ENCODE data around the gene IFRD1.

IFRD1 gene

DNA sequence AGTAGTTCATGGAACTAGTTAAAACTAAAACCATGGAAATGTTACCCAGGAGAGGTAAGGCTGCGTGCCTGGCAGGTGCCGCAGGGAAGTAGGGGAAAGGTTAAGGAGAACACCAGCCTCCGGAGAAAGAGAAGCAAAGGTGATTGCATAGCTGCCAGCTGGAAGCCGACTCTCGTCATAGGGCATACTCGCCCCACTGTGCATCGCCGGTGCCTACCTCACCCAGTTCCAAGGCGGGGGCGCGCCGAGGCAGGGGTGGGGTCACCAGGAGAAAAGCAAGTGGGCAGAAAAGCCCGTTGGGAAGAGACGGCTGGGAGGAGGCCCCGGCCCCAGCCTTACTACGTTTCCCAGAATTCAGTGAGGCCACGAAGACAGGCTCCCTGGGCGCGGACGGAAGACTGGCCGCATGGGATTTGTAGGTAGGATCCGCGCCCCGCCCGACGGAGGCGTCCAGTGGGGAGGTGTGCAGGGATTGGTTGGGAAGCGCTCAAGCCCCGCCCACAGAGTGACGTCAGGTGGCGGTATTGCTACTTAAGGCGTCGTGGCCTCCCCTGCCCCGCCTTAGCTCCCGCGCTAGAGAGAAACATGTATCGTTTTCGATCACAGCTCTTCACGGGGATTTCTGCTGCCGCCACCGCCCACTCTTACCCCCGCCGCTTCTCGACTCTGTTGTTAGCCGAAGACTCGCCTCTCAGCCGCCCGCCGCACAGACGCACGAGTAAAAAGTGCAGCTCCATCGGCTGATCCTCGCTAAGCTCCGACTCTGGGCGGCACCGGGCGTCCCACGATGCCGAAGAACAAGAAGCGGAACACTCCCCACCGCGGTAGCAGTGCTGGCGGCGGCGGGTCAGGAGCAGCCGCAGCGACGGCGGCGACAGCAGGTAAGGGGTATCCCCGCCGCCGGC lies at the start of gene IFRD1:
Gene IFRD1 (plus strand): TSS at position 559 of the 905 bp plus-strand sequence. CDS start 229 bp downstream, at position 788.
- H3K4me1 ChIP-seq: peaks cover 0 to 31% (median 20%) of the 10 kb centered on the region in 4 donors
- intact Hi-C loops (cut with DNase I; ENCODE audit: low total_unique reads): loop anchor here (5.0 kb wide), 1 partner anchor 243 kb away; the partner anchor contains the start of genes DOCK4 and ZNF277
- DNase-seq: peak; percentile 99 to 100

DNA sequence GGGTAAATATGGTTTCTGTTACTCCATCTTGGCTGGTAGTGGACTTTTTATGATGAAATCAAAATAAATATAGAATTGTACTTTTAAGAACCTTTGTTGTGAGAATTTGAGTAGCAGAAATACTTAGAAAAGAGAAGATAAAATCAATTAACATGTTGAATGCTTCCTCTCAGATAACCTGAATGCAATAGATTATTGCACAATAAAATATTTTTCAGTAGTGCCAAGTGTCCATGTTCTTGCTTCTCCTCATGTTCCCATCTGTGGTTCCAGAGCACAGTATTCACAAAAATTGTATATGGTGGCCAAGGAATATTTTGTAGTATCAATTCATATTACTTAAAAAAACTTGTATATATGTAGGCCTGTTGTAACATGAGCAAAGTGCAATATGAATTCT lies 45.9 kb upstream of the IFRD1 start:
- Histone ChIP-seq H3K36me3 (no peaks in the 10 kb centered on the region), H3K27me3 (no peaks in the 10 kb centered on the region), H3K9me3 (no peaks in the 10 kb centered on the region), H3K4me3 (no peak overlapping the region), H3K4me1 (no peaks in the 10 kb centered on the region), H3K27ac (no peak overlapping the region)
- no peak for TF ChIP-seq CTCF (IDR thresholded peaks at IDR 0.05)
- intact Hi-C loops (cut with DNase I; ENCODE audit: low total_unique reads): loop anchor here (10.0 kb wide), 1 partner anchor 90 kb away; no protein-coding TSS in a partner anchor
- DNase-seq: no peak

More for the DNA sequence above, at the start of gene IFRD1:
- H3K4me3 ChIP-seq: peak within 1 kb of the TSS; percentile 98 to 99
- no peaks in the 10 kb centered on the region for H3K36me3 ChIP-seq
- no peaks in the 10 kb centered on the region for H3K9me3 ChIP-seq
- no peaks in the 10 kb centered on the region for H3K27me3 ChIP-seq
- TF ChIP-seq CTCF (IDR thresholded peaks at IDR 0.05): no peak
- peak within 1 kb of the TSS; percentile 99 to 100 for H3K27ac ChIP-seq

- DNase-seq: no peak
- no peak for TF ChIP-seq CTCF (IDR thresholded peaks at IDR 0.05)
- Histone ChIP-seq H3K4me1 (no peaks in the 10 kb centered on the region), H3K4me3 (no peak overlapping the region), H3K9me3 (no peaks in the 10 kb centered on the region), H3K36me3 (no peaks in the 10 kb centered on the region), H3K27ac (no peak overlapping the region), H3K27me3 (no peaks in the 10 kb centered on the region)
- intact Hi-C loops (cut with DNase I; ENCODE audit: low total_unique reads): loop anchor here (10.0 kb wide), 1 partner anchor 90 kb away; no protein-coding TSS in a partner anchor
Measured at GRCh38 chr7:112405286-112405685, 45.0 kb upstream of the IFRD1 start.

DNA sequence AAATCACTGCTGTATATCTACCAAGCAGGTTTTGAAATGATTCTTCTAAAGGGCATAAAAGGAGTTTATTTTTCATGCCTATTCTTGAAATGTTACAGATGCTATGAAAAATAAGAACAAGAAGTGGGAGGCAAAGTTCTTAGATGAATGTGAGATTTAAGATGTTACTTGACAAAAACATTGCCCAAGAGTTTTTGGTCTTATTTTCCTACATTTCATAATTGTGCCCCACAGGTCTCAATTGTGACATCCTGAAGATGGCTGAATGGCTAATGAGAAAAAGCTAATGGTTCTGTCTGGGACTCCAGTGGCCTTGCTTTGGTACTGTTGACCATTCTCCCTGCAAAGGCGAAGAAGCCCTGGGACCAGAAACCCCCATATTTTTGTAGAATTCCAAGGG lies 43.0 kb upstream of the IFRD1 start:
- intact Hi-C loops (cut with DNase I; ENCODE audit: low total_unique reads): loop anchor here (10.0 kb wide), 1 partner anchor 88 kb away; no protein-coding TSS in a partner anchor
- no peaks in the 10 kb centered on the region for H3K9me3 ChIP-seq
- DNase-seq: no peak
- no peak overlapping the region for H3K4me3 ChIP-seq
- no peaks in the 10 kb centered on the region for H3K27me3 ChIP-seq
- TF ChIP-seq CTCF (IDR thresholded peaks at IDR 0.05): no peak
- H3K4me1 ChIP-seq: no peaks in the 10 kb centered on the region
- H3K27ac ChIP-seq: no peak overlapping the region
- H3K36me3 ChIP-seq: no peaks in the 10 kb centered on the region

DNA sequence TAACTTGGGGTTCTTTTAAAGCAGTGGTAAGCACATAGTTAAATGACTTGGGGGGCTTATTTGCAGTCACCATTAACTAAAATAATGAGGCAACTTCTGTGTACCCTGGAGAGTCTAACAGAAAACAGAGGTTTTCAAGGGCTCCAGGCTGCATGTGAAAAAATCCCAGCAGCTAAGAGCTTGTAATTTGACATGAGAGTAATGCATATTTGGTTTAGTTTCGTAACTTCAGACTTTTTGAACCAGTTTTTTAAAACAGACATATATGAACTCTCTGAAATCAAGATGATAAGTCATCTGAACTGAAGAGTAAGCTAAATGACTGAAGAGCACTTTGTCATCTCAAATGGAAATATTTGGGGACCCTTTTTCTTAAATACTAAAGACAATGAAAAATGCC lies 40.2 kb upstream of the IFRD1 start:
- Histone ChIP-seq H3K4me3 (no peak overlapping the region), H3K27ac (no peak overlapping the region), H3K4me1 (no peaks in the 10 kb centered on the region), H3K36me3 (no peaks in the 10 kb centered on the region), H3K27me3 (no peaks in the 10 kb centered on the region), H3K9me3 (no peaks in the 10 kb centered on the region)
- DNase-seq: no peak
- no peak for TF ChIP-seq CTCF (IDR thresholded peaks at IDR 0.05)
- intact Hi-C loops (cut with DNase I; ENCODE audit: low total_unique reads): no loop called here
